GM12873 (cell line): ENCODE measurements around the gene SLC7A8.

Source experiments
- TF ChIP-seq, protein P1 (sequence below): IDR thresholded peaks from 2 replicates; pipeline ENCODE4 v1.5.1; 2012; ENCODE audit warnings: low read depth, mild to moderate bottlenecking, moderate library complexity, low read length, control low read depth; ENCODE audit not compliant: insufficient read depth; ENCODE audit errors: missing control alignments

The SLC7A8 gene

DNA sequence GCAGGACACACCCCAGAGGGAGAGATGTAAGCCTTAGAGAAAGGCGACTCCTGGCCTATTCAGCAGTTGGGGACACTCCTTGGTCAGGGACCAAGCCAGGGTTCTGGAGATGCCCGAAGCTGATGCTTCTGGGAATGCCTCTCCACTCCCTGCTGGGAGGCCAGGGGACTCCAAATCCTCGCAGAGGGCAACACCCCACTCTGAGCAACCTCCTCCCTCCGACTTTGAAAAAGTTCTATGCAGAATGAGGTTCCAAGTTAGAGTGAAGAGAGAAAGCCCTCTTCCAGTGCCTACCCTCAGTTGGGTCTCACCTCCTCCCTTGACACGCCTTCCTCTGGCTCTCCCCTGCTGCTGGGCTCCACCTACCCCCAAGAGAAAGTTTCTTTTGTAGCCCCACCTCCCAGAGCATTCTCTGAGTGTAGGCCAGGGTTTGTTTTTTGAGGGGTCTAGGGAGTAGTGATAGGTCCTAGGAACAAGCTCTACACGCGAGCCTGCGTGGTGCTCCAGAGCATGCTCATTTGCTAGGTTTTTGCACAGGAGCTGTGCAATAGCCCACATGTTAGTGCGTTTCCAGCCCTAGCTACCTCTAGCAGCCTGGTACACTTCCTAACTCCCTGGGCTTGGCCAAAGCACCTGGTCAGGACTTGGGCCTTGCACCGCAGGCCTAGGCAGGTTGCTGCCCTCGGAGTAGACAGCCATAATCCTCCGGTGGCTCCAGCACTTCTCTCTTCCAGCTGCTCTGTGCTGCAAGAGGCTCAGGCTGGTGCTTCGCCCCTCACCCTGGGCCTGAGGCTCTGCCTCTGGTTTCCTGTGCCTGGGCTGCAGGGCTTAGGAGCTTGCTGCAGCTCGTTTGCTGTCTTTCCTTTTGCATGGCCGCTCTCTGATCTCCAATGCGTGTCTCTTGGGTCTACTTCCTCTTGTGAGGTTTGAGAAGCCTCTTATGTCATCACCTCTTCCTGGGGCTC is 63.8 kb downstream of the SLC7A8 start:
- TF ChIP-seq, protein P1, sequence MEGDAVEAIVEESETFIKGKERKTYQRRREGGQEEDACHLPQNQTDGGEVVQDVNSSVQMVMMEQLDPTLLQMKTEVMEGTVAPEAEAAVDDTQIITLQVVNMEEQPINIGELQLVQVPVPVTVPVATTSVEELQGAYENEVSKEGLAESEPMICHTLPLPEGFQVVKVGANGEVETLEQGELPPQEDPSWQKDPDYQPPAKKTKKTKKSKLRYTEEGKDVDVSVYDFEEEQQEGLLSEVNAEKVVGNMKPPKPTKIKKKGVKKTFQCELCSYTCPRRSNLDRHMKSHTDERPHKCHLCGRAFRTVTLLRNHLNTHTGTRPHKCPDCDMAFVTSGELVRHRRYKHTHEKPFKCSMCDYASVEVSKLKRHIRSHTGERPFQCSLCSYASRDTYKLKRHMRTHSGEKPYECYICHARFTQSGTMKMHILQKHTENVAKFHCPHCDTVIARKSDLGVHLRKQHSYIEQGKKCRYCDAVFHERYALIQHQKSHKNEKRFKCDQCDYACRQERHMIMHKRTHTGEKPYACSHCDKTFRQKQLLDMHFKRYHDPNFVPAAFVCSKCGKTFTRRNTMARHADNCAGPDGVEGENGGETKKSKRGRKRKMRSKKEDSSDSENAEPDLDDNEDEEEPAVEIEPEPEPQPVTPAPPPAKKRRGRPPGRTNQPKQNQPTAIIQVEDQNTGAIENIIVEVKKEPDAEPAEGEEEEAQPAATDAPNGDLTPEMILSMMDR = no peak

DNA sequence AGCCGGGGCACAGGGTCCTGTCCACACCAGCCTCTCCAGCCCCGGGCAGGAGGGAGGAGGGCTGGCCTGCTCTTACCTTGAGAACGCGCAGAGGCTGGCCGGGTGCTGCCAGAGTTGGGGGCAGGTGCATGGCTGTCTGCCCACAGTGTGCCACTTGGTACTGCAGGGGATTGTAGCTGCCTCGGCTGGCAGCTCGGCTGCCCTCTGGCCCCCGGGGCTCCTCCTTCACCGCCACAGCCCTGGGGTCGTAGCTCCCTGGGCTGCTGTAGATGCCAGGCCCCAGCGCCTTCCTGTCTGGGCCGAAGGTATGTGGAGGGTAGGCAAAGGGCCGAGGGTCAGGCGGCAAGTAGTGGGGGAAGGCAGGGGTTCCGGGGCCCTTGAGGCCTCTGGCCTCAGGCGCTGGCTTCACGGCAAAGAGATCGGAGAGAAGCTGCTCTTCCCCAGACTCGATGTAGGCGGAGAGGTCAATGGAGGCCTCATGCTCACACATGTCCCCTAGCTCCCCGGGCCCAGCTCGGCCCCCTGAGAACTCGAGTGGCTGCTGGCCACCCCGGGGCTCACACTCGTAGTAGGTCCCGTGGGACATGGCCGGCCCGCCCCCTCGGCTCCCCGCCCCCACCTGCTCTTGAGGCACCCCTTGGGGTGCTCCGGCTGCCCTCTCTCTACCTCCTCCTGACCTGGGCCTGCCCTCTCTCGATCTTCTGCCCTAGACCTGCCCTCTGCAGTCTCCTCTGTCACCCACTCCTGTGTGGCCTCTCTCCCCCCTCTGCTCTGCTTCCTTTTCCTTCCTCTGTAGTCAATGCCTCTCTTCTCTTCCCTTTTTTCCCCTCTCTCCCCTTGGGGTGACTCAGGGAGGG is 64.7 kb downstream of the SLC7A8 start, which contains the start of gene CEBPE:
TSS of gene CEBPE (minus strand) at position 750 of the 857 bp plus-strand sequence. CDS start at position 586, 164 bp downstream.
- TF ChIP-seq, protein P1 = no peak

DNA sequence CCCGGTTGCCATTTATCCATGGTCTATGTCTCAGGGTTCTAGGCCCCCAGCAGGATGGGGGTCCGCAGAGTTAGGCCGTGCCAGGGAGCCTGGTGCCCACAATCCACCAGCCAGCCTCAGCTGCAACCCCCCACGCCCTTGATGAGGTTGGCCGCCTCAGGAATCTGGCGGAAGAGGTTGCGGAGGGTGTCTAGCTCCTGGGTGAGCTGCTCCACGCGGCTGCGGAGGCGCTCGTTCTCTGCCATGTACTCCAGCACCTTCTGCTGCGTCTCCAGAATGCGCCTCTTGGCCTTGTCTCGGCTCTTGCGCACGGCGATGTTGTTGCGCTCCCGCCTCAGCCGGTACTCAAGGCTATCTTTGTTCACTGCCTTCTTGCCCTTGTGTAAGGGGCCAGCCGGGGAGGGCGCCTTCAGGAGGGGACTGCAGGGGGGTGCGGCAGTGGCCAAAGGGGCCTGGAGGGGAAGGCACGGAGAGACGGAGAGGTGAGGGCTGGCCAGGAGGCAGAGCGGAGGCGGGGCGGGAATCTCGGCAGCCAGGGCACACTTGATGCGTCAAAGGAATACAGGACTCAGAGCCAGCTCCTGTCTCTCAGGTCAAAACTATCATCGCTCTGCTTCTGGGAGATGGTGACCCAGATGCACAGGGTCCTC is 66.0 kb downstream of the SLC7A8 start:
- TF ChIP-seq, protein P1 = no peak

DNA sequence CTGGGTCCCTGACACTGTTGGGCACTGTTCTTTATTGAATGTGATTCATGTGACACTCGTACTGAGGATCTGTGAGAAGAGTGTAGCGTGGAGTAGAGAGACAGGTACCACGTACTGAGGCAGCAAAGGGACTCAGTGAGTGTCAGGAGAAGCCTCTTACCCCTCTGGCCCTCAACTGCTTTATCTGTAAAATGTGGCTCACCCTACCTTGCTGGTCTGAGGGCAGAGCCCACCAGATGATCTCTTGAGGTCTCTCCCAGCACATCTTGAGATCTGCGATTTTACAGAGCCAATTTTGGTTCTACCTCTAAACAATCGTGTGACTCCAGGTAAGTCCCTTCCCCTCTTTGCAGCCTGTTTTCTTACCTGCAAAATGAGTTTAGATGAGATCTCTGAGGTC is 67.5 kb downstream of the SLC7A8 start:
- TF ChIP-seq, protein P1 = no peak

DNA sequence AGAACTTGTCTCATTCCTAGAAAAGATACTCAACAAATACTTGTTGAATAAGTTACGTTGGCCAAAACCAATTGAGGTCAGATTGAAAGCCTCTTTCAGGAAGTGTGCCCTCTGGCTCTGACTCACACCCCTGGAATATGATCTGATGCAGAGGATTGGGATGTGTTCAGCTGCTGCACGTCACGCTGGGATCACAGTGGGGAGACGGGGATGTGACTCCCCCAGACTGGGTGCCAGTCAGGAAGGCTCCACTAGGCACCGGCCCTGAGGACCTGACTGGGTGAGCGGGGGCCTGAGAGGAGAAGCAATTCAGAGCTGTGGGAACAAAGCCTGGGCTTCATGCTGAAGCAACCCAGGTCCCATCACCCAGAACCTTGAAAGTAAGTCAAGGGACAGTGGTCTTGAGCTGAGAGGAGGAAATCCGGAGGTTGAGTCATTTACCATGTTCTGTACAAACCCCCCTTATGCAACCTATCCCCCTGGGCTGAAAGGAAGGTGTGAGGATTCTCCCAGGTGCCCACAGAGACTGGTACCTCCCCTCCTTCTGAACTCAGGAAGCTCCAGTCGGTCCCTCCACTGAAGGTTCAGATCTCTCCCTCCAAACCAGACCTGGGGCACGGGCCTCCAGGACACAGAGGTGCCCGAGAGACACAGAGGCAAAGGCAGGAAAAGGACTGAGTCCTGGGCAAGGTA is 68.3 kb downstream of the SLC7A8 start:
- TF ChIP-seq, protein P1 = no peak

DNA sequence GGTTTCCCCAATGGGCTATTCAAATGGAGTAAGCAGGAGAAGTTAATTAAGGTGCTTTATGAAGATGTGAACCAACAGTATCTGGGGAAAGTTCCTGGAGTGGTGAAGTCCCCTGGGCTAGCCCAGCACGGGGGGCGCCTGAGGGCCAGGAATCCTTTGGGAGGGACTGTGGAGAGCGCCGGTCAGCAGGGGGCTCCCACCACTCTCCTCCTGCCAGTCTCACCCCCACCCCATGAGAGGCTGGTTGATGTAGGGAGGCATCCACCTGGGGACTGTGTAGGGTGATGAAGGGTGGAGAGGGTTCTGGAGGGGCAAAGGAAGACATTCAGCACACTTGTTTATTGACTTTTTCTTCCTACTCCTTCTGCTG is 68.8 kb downstream of the SLC7A8 start:
- TF ChIP-seq, protein P1 = no peak
